A673 (cell line): ENCODE results near the gene CCDC92. TPM values are rescaled to one million over a fixed set of nuclear protein-coding genes. Genes with fewer than 3 reads are reported as not detected.

Experiments
- BruUV-seq: library from RNA; stranded (reverse); fragments of 400-500 nt; replicated peaks from 2 replicates; lab custom pipeline; 2021; lab: Mats Ljungman, UMichigan
- CTCF ChIA-PET: fragments of 300-600 bp; sonication (Branson Sonifier 250); formaldehyde crosslinking; loops from one replicate; lab custom pipeline; 2022; ENCODE audit warnings: antibody characterized with exemption; lab: Charles Lee
- POLR2A ChIA-PET: fragments of 300-600 bp; sonication (Branson Sonifier 250); formaldehyde crosslinking; loops from one replicate; lab custom pipeline; 2022; ENCODE audit warnings: antibody characterized with exemption; ENCODE audit not compliant: low non-redundant PET; lab: Charles Lee
- DNase-seq: peaks from one replicate; pipeline ENCODE4 v3.0.0-alpha.2; 2015; ENCODE audit warnings: low spot score
- H3K27ac ChIP-seq: fragments of 200-600 bp; sonication (generic); 2 replicates; pipeline ENCODE4 v1.5.1; 2016; ENCODE audit warnings: mixed run types, low read depth, mild to moderate bottlenecking, mixed read lengths, antibody characterized with exemption, low read length; ENCODE audit not compliant: poor library complexity, severe bottlenecking
- H3K27me3 ChIP-seq: fragments of 200-600 bp; sonication (generic); replicated peaks from 2 replicates; pipeline ENCODE4 v1.6.1; 2017; ENCODE audit warnings: mixed run types, low read depth, mild to moderate bottlenecking, mixed read lengths, antibody characterized with exemption, low read length; ENCODE audit not compliant: insufficient read depth, poor library complexity
- H3K36me3 ChIP-seq: fragments of 200-600 bp; sonication (generic); 2 replicates; pipeline ENCODE4 v1.6.1; 2016; ENCODE audit warnings: mixed run types, mild to moderate bottlenecking, mixed read lengths, antibody characterized with exemption, low read length; ENCODE audit not compliant: insufficient read depth, poor library complexity, severe bottlenecking
- H3K4me1 ChIP-seq: fragments of 200-600 bp; sonication (generic); 2 replicates; pipeline ENCODE4 v1.6.1; 2017; ENCODE audit warnings: mixed run types, mild to moderate bottlenecking, mixed read lengths, antibody characterized with exemption, low read length; ENCODE audit not compliant: insufficient read depth, poor library complexity, severe bottlenecking
- H3K4me3 ChIP-seq: fragments of 200-600 bp; sonication (generic); 2 replicates; pipeline ENCODE4 v1.5.1; 2016; ENCODE audit warnings: low read depth, mixed run types, mild to moderate bottlenecking, mixed read lengths, low read length; ENCODE audit not compliant: poor library complexity, severe bottlenecking
- H3K9me3 ChIP-seq: fragments of 200-600 bp; sonication (generic); 2 replicates; pipeline ENCODE4 v1.6.1; 2016; ENCODE audit warnings: mixed run types, low read depth, mild to moderate bottlenecking, mixed read lengths, antibody characterized with exemption, low read length; ENCODE audit not compliant: poor library complexity, severe bottlenecking
- EZH2 ChIP-seq: fragments of 200-600 bp; sonication (generic); IDR thresholded peaks from 2 replicates; pipeline ENCODE4 v1.6.1; 2017; ENCODE audit warnings: borderline replicate concordance, low read depth, mild to moderate bottlenecking, mixed read lengths, antibody characterized with exemption, low read length; ENCODE audit not compliant: poor library complexity, severe bottlenecking
- intact Hi-C: fragments of 100-400 bp; cut with micrococcal nuclease; formaldehyde crosslinking; loops from one replicate; pipeline ENCODE4 v1.10.0; 2022; ENCODE audit not compliant: unreplicated experiment
- total RNA-seq: library from RNA; stranded (reverse); gene quantifications from 2 replicates; pipeline ENCODE4 v1.2.3, GENCODE V29; 2021
- TF ChIP-seq, protein P1 (sequence below): fragments of 300-800, 200-600 bp; sonication (generic); conservative IDR thresholded peaks from 2 replicates; pipeline ENCODE4 v1.5.1; 2017; ENCODE audit warnings: low read depth, mild to moderate bottlenecking, antibody characterized with exemption, low read length, moderate library complexity, mixed read lengths

The CCDC92 gene
- total RNA-seq, 1 experiment from 2014 or later, result 28.7 TPM

DNA sequence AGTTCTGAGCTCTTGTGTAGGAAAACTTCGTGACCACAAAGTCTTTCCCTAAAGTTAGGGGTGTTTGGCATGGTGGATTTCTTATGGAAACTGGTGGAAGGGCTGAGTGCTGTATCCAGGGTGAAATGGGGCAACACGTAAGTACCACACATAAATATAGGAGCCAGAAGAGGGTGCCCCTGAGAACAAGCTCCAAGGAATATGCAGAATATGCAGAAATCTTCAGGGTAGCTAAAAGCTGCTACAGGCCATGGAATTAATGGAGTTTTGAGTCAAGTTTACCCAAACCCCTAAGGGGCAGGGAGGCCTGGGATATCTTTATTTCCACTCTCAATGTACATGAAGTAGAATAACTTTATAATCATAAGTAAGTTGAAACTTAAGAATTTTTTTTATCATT is 44.4 kb upstream of the CCDC92 start:
- no peaks in the 10 kb centered on the region for H3K4me1 ChIP-seq
- H3K4me3 ChIP-seq, result no peak overlapping the region
- no peak overlapping the region for H3K27ac ChIP-seq
- ChIA-PET POLR2A (no interaction called here), CTCF (no interaction called here)
- intact Hi-C loops, result no loop called here
- H3K9me3 ChIP-seq, result no peaks in the 10 kb centered on the region
- no peaks in the 10 kb centered on the region for H3K27me3 ChIP-seq
- TF ChIP-seq, protein P1, sequence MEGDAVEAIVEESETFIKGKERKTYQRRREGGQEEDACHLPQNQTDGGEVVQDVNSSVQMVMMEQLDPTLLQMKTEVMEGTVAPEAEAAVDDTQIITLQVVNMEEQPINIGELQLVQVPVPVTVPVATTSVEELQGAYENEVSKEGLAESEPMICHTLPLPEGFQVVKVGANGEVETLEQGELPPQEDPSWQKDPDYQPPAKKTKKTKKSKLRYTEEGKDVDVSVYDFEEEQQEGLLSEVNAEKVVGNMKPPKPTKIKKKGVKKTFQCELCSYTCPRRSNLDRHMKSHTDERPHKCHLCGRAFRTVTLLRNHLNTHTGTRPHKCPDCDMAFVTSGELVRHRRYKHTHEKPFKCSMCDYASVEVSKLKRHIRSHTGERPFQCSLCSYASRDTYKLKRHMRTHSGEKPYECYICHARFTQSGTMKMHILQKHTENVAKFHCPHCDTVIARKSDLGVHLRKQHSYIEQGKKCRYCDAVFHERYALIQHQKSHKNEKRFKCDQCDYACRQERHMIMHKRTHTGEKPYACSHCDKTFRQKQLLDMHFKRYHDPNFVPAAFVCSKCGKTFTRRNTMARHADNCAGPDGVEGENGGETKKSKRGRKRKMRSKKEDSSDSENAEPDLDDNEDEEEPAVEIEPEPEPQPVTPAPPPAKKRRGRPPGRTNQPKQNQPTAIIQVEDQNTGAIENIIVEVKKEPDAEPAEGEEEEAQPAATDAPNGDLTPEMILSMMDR, result no peak
- TF ChIP-seq EZH2, result no peak
- peaks cover 10% of the 10 kb centered on the region for H3K36me3 ChIP-seq
- BruUV-seq, result no TSS peak
- no peak for DNase-seq

DNA sequence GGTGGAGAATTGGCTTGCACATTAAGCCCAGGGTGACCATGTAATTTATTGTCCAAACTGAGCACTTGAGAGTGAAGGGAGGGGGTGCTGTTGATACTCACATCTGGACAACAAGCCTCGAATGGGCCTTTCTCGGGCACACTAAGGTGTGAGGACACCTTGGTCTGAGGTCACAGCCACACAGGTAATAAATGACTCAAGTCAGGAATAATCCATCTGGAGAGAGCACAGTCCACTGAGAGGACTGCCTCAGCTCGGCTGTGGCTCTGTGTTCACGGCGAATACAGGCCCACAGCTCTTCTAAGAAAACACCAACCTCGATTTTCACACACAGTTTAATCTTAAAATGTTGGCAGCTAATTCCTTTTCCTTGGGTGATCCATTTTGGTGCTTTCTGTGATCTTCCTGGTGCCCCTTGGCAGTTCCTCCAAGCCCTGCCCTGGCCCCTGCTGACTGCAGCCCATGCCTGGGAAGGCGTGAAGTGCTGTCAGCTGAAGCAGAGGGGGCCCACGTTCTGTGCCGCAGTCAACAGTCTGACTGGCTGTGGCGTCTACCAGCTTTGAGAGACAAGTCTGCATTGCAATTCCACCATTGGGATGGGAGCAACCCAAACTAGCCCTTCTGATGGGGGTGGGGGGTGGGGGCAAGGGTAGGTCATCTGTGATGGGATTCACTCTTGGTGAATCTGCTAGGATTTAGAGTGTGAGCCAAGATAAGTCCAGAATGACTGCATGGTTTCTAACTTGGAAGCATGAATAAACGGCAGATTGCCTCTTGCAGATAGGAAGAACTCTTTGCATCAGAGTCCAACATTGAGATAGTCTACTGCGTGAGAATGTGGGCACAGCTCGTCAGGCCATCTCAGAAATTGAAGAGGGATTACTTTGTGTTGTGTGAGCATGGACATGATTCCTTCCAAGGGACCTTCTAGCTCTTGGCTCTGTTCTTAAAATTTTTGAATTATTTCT is 43.1 kb upstream of the CCDC92 start:
- DNase-seq, result no peak
- no peak for TF ChIP-seq EZH2
- TF ChIP-seq, protein P1, result no peak
- CTCF ChIA-PET, result no interaction called here
- no peaks in the 10 kb centered on the region for H3K9me3 ChIP-seq
- H3K27me3 ChIP-seq, result no peaks in the 10 kb centered on the region
- intact Hi-C loops, result no loop called here
- no peak overlapping the region for H3K27ac ChIP-seq
- POLR2A ChIA-PET, result no interaction called here
- no peak overlapping the region for H3K4me3 ChIP-seq
- no peaks in the 10 kb centered on the region for H3K4me1 ChIP-seq
- peaks cover 17% of the 10 kb centered on the region for H3K36me3 ChIP-seq
- no TSS peak for BruUV-seq

DNA sequence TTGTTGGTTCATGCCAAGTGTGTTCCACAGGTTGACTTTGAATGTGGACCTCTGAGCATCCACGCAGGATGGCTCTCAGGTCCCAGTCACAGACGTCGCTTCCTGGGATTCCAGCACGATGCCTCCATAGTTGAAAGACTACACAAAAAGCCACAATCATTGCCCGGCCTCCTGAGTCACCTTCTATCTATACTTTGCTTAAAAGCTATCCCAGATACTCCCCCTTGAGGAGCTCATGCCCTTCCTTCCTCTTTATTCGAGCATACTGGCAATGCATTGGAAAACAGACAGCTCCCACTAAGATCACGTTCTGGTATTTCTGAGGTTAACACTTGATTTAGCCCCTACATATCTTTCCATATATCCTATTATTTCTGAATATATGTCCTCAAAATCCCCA is 40.4 kb upstream of the CCDC92 start:
- intact Hi-C loops, result no loop called here
- no TSS peak for BruUV-seq
- peaks cover 23% of the 10 kb centered on the region for H3K36me3 ChIP-seq
- no peaks in the 10 kb centered on the region for H3K9me3 ChIP-seq
- no peaks in the 10 kb centered on the region for H3K4me1 ChIP-seq
- no peak for TF ChIP-seq EZH2
- TF ChIP-seq, protein P1, result no peak
- H3K4me3 ChIP-seq, result no peak overlapping the region
- no peaks in the 10 kb centered on the region for H3K27me3 ChIP-seq
- no peak overlapping the region for H3K27ac ChIP-seq
- DNase-seq, result no peak
- POLR2A ChIA-PET, result no interaction called here
- CTCF ChIA-PET, result no interaction called here
